Glomerular endothelial cell (primary cell): ENCODE results near the gene HMX3. TPM values are rescaled to one million over a fixed set of nuclear protein-coding genes. Genes with fewer than 3 reads are reported as not detected.

Experiments
- DNase-seq: peaks from one replicate; pipeline ENCODE4 v3.0.0-alpha.2; 2011; ENCODE audit warnings: low read depth, low spot score; ENCODE audit errors: extremely low read depth
- total RNA-seq: library from RNA; depleted of rRNA; stranded (reverse); fragments of >200 nt; gene quantifications from 2 replicates; pipeline ENCODE4 v1.2.3, GENCODE V29; 2015

Gene HMX3
- total RNA-seq, 1 donor from 2014 or later, result not detected

DNA sequence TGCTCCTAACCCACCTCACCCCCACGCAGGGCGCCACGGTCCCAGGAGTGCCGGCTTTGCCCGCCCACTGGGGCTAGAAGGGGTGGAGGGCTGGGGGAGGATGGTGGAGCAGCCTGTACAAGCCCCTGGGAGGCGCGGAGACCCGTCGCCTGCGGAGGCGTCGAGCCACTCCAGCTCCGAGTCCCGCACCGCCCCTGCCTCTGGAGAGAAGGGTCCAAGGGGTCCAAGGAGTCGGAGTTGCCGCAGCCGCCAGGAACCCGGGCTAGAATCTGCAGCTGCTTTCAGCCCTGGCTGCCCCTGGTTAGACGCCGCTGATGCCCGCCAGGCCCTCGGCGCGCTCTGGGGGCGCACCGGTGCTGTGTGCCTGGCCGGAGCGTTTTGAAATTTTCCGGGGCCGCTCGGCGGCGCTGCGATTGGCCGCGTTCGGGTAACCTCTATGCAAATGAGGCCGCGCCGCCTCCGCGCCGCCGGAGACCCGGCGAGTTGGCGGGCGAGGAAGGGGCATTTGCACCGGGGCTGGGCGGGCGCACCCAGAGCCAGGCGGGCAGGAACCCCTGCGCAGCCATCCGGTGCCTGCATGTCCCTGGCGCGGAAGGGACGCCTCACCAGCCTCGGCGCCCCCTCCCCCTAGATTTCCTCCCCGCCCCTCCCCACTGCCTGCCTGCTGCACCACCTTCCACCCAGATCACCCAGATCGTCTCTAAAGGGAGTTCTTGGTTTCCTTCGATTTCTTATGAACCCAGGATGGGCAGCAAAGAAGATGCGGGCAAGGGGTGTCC is 12.1 kb downstream of the HMX3 start, which contains the start of gene HMX2:
Gene HMX2 (plus strand): TSS at position 502 of the 779 bp plus-strand sequence. CDS start 243 bp downstream, at position 745.
- DNase-seq, result no peak

GRCh38 chr10:123148414-123149161 is 12.8 kb downstream of the HMX3 start:
- no peak for DNase-seq

DNA sequence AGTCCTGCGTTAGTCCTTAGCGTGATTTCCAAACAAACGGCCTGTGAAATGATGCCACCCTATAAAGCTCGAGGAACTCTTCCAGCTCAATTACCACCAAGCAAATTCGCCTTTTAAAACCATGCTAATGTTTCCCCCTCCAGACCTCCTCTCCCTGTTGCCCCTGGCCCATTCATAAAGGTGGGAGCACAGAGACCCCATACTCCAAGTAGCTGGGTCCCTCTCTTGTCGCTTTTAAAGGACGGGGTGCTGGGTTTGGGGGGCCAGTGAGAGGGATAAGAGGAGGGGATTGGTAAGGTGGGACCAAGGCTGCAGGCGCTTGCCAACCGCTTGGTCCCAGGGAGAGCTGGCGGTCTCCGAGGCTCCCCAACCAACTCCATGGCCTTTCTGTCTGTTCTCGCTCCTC is 13.4 kb downstream of the HMX3 start:
- DNase-seq, result no peak

DNA sequence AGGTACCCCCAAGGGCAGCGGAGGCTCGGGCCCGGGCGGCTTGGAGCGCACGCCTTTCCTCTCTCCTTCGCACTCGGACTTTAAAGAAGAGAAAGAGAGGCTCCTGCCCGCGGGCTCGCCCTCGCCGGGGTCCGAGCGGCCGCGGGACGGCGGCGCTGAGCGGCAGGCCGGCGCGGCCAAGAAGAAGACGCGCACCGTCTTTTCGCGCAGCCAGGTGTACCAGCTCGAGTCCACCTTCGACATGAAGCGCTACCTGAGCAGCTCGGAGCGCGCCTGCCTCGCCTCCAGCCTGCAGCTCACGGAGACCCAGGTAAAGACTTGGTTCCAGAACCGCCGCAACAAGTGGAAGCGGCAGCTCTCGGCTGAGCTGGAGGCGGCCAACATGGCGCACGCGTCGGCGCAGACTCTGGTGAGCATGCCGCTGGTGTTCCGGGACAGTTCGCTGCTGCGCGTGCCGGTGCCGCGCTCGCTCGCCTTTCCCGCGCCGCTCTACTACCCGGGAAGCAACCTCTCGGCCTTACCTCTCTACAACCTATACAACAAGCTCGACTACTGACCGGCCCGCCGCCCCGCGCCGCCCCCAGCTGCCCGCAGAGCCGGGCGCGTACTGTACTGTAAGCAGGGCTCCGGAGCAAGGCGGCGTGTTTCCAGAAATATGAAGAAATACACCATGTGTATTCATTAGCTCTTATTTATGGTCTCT is 13.9 kb downstream of the HMX3 start:
- no peak for DNase-seq

GRCh38 chr10:123150271-123150985 is 14.7 kb downstream of the HMX3 start:
- DNase-seq, result no peak

- DNase-seq, result no peak
These were observed 15.4 kb downstream of the HMX3 start for GRCh38 chr10:123150986-123151736.

DNA sequence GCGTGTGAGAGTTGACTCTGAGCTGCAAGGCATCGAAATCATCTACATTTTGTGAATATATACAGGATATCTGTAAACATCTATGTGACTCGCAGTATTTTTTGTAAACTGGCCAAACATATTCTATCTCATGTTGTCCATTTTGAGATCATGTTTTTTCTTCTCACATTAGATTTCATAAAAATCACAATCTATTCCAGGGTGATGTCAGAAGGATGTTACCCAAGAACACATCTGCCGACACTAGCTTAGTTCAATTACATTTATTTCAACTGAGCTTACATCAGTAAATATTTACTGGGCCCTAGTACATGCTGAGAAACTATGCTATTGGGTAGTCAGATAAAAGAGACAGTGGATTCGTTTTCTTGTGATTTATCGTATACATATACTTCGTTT is 16.0 kb downstream of the HMX3 start:
- no peak for DNase-seq

DNA sequence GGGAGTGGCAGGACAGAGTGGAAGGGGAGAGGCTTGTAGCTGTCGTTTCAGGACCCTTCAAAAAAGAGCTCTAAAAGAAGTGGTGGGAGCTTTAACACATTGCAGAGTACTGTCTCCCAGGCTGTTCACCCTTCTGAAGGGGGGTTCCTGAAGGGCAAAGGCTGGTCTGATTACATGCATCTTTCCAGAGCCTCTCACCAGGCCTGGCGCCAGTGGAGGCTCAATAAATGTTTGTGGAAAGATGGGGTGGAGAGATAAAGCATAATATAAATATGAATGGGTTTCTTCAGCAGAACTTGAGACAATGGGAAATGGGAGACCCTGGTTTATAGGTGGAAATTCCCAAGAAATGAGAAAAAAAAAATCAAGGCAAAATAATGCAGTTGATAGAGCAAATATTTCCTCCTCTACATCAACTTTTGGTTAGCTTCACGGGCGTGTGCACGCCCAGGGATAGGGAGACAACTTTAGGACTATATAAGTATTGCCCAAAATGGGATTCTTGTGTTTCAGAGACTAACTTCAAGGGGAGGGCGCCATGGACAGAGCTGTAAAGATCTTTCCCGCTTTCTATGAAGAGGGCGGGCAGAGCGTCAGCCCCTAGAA is 17.8 kb downstream of the HMX3 start:
- no peak for DNase-seq

- peak; percentile 98 for DNase-seq
These were observed 18.4 kb downstream of the HMX3 start, which contains the start of gene BUB3 for GRCh38 chr10:123154092-123154710. TSS of gene BUB3 (plus strand) at chr10:123154402. CDS start at chr10:123154918, 516 bp downstream.

- no peak for DNase-seq
These were observed 19.1 kb downstream of the HMX3 start for GRCh38 chr10:123154711-123155505.

- DNase-seq, result no peak
These were observed 20.3 kb downstream of the HMX3 start for GRCh38 chr10:123156078-123156477.

DNA sequence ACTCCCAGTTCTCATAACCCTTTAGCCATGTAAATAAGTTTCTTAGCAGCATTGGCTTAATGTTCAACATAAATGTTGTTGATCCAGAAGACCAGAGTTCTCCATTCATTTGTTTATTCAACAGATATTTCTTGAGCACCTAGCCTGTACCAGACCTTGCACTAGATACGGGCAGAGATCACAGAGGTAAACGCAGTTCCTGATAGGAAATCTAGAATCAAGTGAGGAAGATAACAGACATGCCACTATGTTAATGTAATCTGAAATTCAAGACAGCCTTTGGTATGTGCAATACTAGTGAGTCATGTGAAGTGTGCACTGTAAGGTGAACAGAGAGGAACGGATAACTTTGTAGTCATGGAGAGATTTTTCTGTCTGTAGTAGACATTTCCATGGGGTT is 21.4 kb downstream of the HMX3 start:
- no peak for DNase-seq

- no peak for DNase-seq
These were observed 22.9 kb downstream of the HMX3 start for GRCh38 chr10:123158682-123159081.

DNA sequence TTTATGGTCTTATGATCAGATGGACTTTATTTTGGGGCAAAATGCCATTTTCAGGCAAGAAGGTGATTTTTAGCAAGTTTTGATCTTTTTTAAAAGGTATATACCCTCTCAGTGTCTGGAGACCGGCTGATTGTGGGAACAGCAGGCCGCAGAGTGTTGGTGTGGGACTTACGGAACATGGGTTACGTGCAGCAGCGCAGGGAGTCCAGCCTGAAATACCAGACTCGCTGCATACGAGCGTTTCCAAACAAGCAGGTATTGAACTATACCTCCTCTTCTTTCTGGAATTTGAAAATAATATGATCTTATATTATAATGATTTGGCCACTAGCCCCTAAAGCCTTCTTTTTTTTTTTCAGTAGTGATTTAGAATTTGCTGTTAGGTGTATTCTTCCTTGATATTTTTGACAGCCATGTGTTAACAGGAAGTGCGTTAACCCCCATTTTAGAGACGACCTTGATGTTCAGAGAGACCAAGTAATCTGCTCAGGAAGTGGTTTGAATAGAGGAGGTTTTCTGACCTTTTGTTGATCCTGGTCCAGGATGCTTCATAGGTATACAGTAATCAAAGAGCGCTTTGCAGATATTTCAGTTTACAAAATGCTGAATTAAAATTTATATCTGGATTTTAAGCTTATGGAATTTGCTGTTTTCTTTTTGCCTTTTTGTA is 24.7 kb downstream of the HMX3 start:
- no peak for DNase-seq

DNA sequence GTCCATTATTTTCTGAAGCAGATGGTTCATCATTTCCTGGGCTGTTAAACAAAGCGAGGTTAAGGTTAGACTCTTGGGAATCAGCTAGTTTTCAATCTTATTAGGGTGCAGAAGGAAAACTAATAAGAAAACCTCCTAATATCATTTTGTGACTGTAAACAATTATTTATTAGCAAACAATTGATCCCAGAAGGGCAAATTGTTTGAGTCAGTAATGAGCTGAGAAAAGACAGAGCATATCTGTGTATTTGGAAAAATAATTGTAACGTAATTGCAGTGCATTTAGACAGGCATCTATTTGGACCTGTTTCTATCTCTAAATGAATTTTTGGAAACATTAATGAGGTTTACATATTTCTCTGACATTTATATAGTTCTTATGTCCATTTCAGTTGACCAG is 28.5 kb downstream of the HMX3 start:
- DNase-seq, result no peak

DNA sequence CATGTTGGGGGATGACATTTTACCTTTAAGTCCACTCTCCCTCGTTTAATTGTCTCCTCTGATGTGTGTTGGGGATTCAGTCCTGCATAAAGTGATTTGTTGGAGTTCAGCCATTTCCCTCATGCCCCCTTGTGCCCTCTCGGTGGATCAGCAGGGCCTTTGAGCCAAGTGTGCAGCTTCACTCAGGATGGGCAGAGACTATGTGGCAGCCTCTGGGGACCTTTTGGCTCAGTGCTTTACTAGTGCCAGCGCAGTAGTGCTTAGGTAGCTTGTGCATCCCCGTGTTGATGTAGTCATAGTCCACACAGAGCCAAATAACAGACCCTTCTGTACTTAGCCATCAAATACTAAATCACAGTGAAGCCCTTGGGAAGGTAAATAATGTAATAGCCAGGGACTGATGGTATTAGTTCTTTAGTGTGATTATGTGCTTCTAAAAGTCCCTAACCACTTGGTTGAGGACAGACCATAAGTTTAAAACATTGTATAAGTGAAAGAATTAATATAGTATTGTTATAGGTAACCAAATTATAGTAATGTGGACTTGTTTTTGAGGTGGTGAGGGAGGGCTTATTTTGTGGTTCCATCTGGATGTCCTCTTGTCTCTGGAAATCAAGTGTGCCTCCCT is 29.8 kb downstream of the HMX3 start:
- DNase-seq, result no peak

- DNase-seq, result no peak
These were observed 30.8 kb downstream of the HMX3 start for GRCh38 chr10:123166618-123167017.
